Kidney tubule cell (primary cell): Measurements from ENCODE around the gene ZNF286A.
"Not testable (repeated sequence)": the region's sequence is repeated elsewhere in the genome, so short reads cannot be mapped to it uniquely, and the experiment has no call there.

Experiments
- DNase-seq: peaks from one replicate; pipeline ENCODE4 v3.0.0-alpha.2; 2018; ENCODE audit warnings: low spot score

ZNF286A gene

GRCh38 chr17:15699937-15700336 lies 385 bp downstream of the ZNF286A start:
- DNase-seq, result not testable (repeated sequence)

GRCh38 chr17:15704239-15704638 lies 4.7 kb downstream of the ZNF286A start:
- DNase-seq, result not testable (repeated sequence)

GRCh38 chr17:15704813-15705212 lies 5.3 kb downstream of the ZNF286A start:
- not testable (repeated sequence) for DNase-seq

GRCh38 chr17:15708879-15709278 lies 9.3 kb downstream of the ZNF286A start:
- not testable (repeated sequence) for DNase-seq

- not testable (repeated sequence) for DNase-seq
These were observed 17.3 kb downstream of the ZNF286A start for GRCh38 chr17:15716601-15717563.

GRCh38 chr17:15730535-15730934 lies 31.0 kb downstream of the ZNF286A start:
- DNase-seq, result not testable (repeated sequence)

GRCh38 chr17:15731900-15732299 lies 32.3 kb downstream of the ZNF286A start, which contains the start of gene TBC1D26:
Gene TBC1D26 (plus strand): TSS chr17:15732283. CDS start chr17:15735349, 3,066 bp downstream.
- DNase-seq, result not testable (repeated sequence)

- not testable (repeated sequence) for DNase-seq
These were observed 33.7 kb downstream of the ZNF286A start for GRCh38 chr17:15733174-15733789.

GRCh38 chr17:15736578-15736977 lies 37.0 kb downstream of the ZNF286A start:
- not testable (repeated sequence) for DNase-seq

- no peak for DNase-seq
These were observed 38.5 kb downstream of the ZNF286A start for GRCh38 chr17:15738066-15738465.

GRCh38 chr17:15739259-15739658 lies 39.7 kb downstream of the ZNF286A start:
- not testable (repeated sequence) for DNase-seq

GRCh38 chr17:15740041-15740440 lies 40.5 kb downstream of the ZNF286A start:
- DNase-seq, result not testable (repeated sequence)

- no peak for DNase-seq
These were observed 41.1 kb downstream of the ZNF286A start for GRCh38 chr17:15740570-15741120.

GRCh38 chr17:15741624-15742023 lies 42.1 kb downstream of the ZNF286A start:
- no peak for DNase-seq

GRCh38 chr17:15742051-15742795 lies 42.7 kb downstream of the ZNF286A start:
- no peak for DNase-seq

GRCh38 chr17:15742921-15743320 lies 43.4 kb downstream of the ZNF286A start:
- no peak for DNase-seq

GRCh38 chr17:15744074-15744676 lies 44.6 kb downstream of the ZNF286A start:
- DNase-seq, result no peak

- peak; percentile 78 for DNase-seq
These were observed 45.3 kb downstream of the ZNF286A start for GRCh38 chr17:15744885-15745284.

- DNase-seq, result not testable (repeated sequence)
These were observed 49.9 kb downstream of the ZNF286A start for GRCh38 chr17:15749403-15749802.

- DNase-seq, result not testable (repeated sequence)
These were observed 69.4 kb downstream of the ZNF286A start for GRCh38 chr17:15768865-15769533.
